HTERT RPE-1 (cell line): ENCODE measurements around the gene IQCC.

Experiments used
- in situ Hi-C: fragments of 300-500 bp; cut with MboI; formaldehyde crosslinking; loops from 4 replicates; pipeline ENCODE4 v1.14.3; 2020; ENCODE audit warnings: low sequenced_read_pairs

IQCC gene

GRCh38 chr1:32221980-32222755 is 16.7 kb downstream of the IQCC start, which contains the start of the genes EIF3I and TMEM234:
Gene EIF3I, plus strand, starts transcription at chr1:32222407. Its CDS starts 35 bp downstream, at chr1:32222442.
Gene TMEM234, minus strand, starts transcription at chr1:32222353. Its CDS starts 31 bp downstream, at chr1:32222322.
- in situ Hi-C loops = no loop called here

GRCh38 chr1:32223683-32224082 is 18.2 kb downstream of the IQCC start:
- in situ Hi-C loops = no loop called here

DNA sequence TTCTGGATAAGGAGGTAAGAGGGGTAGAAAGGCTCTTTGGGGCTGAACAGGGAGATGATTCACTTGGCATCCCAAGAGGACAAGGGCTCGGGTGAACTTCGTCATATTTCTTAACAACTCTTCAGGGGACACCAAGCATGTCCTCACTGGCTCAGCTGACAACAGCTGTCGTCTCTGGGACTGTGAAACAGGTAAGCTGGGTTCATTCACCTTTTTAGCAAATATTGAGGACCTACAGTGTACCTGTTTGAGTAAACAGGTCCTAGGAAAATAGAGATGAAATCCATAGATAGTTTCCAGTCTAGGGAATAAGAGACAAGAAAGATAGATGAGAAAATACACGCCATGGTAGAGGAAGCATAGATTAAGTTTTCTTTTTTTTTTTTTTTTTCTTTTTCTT is 18.8 kb downstream of the IQCC start:
- in situ Hi-C loops = no loop called here

DNA sequence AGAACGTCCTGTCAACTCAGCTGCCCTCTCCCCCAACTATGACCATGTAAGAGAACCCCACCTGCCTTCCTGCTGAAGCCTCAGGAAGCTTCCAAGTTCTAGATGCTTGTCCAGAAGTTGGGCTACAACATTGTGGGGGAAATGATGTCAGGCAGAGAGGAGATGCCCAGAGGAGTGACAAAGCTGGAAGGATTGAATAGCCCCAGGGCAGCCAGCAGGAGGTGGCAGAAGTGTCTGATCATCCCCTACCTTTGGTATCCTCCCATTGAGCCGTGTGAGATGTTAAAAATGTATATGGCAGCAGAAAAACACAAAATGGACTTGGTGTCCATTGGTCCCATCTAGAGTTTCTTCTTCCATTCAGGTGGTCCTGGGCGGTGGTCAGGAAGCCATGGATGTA is 23.3 kb downstream of the IQCC start:
- in situ Hi-C loops = no loop called here

- in situ Hi-C loops = no loop called here
These were observed 26.5 kb downstream of the IQCC start for GRCh38 chr1:32231843-32232432.

- in situ Hi-C loops = no loop called here
These were observed 27.3 kb downstream of the IQCC start for GRCh38 chr1:32232558-32233304.

DNA sequence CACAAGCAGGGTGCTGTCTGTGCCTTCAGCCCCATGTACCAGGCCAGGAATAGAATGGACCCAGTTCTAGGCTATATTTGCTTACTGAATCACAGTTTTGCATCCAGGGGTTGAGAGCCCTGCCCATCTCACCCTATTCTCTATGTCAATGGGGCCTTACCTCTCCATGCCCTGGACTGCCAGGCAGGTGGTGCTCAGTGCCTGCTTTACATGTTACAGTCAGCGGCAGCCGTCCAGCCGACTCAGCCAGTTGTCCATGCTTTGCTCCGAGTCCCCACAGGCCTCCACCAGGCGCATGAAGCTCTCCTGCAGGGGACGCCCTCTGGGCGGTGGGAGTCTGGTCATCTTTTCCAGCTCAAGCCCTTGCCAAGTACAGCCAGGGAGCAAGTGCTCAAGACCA is 29.3 kb downstream of the IQCC start:
- in situ Hi-C loops = no loop called here

GRCh38 chr1:32239337-32239736 is 33.9 kb downstream of the IQCC start:
- in situ Hi-C loops = no loop called here

DNA sequence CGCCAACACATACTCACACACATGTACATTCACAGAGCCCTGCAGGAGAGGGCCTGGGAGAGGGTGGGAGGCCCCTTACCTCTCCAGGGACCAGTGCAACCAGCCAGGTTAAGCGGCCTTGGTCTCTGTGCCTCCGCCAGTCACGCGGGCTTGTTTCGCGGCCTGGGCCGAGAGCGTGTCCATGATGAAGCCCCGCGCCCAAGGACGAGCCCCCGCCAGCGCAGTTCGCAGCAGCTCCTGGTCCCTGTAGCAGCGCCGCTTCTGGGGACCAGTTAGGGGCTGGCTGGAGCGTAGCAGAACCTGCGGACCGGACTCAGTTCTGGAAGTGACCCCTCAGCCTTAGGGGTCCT is 34.3 kb downstream of the IQCC start:
- in situ Hi-C loops = no loop called here

GRCh38 chr1:32240140-32240951 is 34.9 kb downstream of the IQCC start:
- in situ Hi-C loops = no loop called here

GRCh38 chr1:32241001-32241763 is 35.7 kb downstream of the IQCC start:
- in situ Hi-C loops = no loop called here

DNA sequence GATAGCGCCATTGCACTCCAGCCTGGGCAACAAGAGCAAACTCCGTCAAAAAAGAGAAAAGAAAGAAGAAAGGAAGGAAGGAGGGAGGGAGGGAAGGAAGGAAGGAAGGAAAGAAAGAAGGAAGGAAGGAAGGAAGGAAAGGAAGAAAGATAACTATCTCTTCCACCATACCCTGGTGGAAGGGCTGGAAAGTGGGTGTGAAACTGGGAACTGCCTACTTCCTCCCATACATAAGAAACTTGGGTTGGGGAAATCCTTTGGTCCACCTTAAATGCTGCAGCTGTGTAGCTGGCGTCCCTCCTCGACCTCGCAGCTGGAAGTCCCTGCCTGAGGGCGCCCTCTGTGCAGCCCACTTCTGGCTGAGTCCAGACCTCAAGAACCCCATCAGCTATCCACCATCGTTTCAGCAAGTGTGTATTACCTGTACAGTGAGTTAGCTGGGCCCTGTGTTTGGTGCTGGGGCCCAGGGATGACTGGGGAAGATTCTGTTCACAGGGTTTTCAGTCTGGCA is 36.9 kb downstream of the IQCC start:
- in situ Hi-C loops = no loop called here

DNA sequence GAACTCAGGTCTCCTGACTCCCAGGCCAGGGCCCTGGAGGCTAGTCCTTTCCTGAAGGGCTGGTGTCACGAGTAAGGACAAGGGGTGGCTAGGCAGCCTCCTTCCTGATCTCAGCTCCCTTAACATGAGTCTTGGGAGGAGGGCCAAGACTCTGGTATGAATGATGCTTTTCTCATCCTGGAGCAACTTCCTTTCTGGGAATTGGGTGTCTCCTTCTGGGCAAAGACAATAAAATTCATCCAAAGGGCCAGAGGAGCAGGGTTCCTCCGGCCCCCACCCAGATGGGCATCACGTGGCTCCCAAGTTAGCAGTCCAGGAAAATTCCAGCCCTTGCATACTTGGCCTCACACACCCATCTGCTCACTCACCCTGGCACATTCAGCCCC is 41.4 kb downstream of the IQCC start, which contains the start of gene FAM167B:
Gene FAM167B, plus strand, starts transcription at position 335 of the 386 bp plus-strand sequence. CDS start 200 bp downstream, outside the sequence.
- in situ Hi-C loops = no loop called here

- in situ Hi-C loops = no loop called here
These were observed 42.0 kb downstream of the IQCC start for GRCh38 chr1:32247452-32247851.

DNA sequence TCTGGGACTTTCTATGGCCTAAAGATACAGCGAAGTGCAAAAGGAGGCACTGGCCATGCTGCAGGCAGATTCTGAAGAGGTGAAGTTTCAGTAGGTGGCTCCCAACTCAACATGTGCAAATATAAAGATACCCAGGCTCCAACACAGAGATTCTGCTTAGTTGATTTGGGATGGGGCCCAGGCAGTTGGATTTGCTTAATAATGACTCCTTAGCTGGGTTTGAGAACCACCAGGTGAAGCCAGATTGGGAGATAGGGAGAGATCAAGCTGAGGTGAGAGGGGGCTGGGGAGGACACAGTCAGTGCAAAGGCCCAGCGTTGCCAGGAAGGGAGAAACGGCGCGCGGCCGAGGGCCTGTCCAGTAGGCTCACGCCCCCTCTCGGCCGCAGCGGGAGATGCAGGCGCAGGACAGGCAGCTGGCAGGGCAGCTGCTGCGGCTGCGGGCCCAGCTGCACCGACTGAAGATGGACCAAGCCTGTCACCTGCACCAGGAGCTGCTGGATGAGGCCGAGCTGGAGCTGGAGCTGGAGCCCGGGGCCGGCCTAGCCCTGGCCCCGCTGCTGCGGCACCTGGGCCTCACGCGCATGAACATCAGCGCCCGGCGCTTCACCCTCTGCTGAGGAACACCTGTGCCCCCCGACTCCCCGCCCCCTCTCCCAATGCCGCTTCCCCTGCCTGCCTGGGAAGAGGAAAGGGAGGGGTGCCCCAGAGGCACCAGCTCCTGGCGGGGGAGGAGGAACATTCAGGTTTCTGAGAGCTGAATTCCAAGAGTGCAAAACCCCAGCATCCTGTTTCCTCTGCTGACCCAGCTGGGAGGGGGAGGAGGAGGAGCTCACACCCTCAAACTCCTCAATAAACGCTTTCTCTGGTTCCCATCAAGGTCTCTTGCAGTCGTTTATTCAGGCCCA is 42.8 kb downstream of the IQCC start:
- in situ Hi-C loops = no loop called here

DNA sequence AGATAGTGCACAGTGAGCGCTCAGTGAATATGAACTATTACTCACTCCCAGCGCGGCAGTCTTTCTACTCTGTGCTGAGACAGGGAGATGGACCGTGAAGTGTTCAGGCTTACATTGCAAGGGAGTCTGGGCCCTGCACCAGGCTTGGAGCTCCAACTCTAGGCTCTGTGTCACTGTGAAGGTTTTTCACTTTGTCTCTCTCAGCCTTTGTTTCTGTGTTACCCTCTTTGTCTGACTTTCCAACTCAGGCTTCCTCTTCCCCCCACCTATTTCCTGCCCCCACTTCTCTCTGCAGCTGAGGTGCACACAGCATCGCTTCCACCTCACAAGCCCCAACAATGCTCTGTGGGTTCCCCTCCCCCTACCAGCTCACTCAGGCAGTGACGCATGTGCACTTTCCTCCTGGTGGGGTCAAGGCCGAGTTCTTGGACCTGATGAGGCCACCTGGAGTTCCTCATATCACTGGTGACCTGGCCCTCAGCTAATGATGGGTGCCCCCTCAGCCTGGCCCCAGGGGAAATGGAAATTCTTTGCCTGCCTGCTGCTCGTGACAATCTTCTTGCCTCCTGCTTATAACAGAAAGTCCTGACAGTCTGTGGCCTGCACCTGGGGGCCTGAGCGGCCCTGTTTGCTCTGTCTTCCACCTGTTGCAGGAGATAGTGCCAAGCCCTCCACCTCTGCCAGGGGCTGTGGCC is 44.5 kb downstream of the IQCC start:
- in situ Hi-C loops = no loop called here

- in situ Hi-C loops = no loop called here
These were observed 45.6 kb downstream of the IQCC start, which contains the start of gene LCK for GRCh38 chr1:32250893-32251716. Gene LCK, plus strand, starts transcription at chr1:32251265. Its CDS starts 23,065 bp downstream, at chr1:32274330.
